Measurements from ENCODE around the gene GMPR. TPM values are rescaled to one million over a fixed set of nuclear protein-coding genes. Genes with fewer than 3 reads are reported as not detected.

Gene GMPR
- total RNA-seq, 1 experiment from 2014 or later = 24.0 TPM

GRCh38 chr6:16319813-16320532, 81.6 kb downstream of the GMPR start:
- Histone ChIP-seq H3K4me3 (replicated peaks in 1 of 2; ENCODE audit: low read depth in 1 of 2, low read length in 2 of 2) (peak overlapping the region; percentile 8 to 48), H3K9me2 (ENCODE audit: insufficient read depth) (no peaks in the 10 kb centered on the region), H3K4me2 (ENCODE audit: low read length) (peak overlapping the region; percentile 86), H3K9me3 (ENCODE audit: control insufficient read depth in 1 of 2, insufficient read depth in 1 of 2, low read depth in 1 of 2, low read length in 2 of 2) (no peaks in the 10 kb centered on the region), H4K20me1 (ENCODE audit: insufficient read depth) (no peaks in the 10 kb centered on the region), H3K36me3 (ENCODE audit: control insufficient read depth in 1 of 2, insufficient read depth in 2 of 2, low read length in 2 of 2) (no peaks in the 10 kb centered on the region), H3K27me3 (ENCODE audit: insufficient read depth, low read length) (no peaks in the 10 kb centered on the region), H2AFZ (ENCODE audit: low read depth, low read length, poor library complexity, severe bottlenecking) (peak overlapping the region; percentile 52), H3K9ac (ENCODE audit: low read length) (peak overlapping the region; percentile 48), H3K79me2 (ENCODE audit: insufficient read depth, low read length) (no peaks in the 10 kb centered on the region), H3K4me1 (ENCODE audit: control insufficient read depth in 1 of 2, insufficient read depth in 2 of 2, low read length in 2 of 2) (peaks cover 49 to 73% of the 10 kb centered on the region in 2 experiments), H3K27ac (ENCODE audit: low read depth, low read length) (peak overlapping the region; percentile 65)
- ChIA-PET CTCF (interaction anchor here (0.9 to 1.7 kb wide), 3 partner anchors 13 to 766 kb away, joined by 3 to 4 read pairs (median 3); no protein-coding TSS in a partner anchor), RAD21 (ENCODE audit: low non-redundant PET in 1 of 2, low total read pairs in 2 of 2, uncharacterized antibody in 2 of 2, unreplicated experiment in 2 of 2) (interaction anchor here in 1 of 2 experiments (0.7 kb wide), 1 partner anchor 979 kb away, joined by 3 read pairs; no protein-coding TSS in a partner anchor), POLR2A (no interaction called here)
- ATAC-seq (peak; percentile 74), DNase-seq (ENCODE audit: low read depth, low spot score) (peak; percentile 59)
- BruUV-seq (replicated peaks) = no TSS peak
- intact Hi-C loops (cut with micrococcal nuclease) = no loop called here
- no peak for TF ChIP-seq ELF1 (IDR thresholded peaks at IDR 0.05; ENCODE audit: borderline replicate concordance, low read depth)
- TF ChIP-seq JUND (IDR thresholded peaks at IDR 0.05) = peak; percentile 73
- TF ChIP-seq FOSL1 (IDR thresholded peaks at IDR 0.05; ENCODE audit: low read depth) = peak; percentile 79
- TF ChIP-seq CTCF (IDR thresholded peaks at IDR 0.05 in 2 of 3, conservative IDR thresholded peaks at IDR 0.05 in 1 of 3; ENCODE audit: borderline replicate concordance in 1 of 3, insufficient read depth in 1 of 3, low read depth in 2 of 3, low read length in 2 of 3) = no peak
- TF ChIP-seq RAD21 (IDR thresholded peaks at IDR 0.05; ENCODE audit: low read depth) = no peak
- TF ChIP-seq ATF3 (IDR thresholded peaks at IDR 0.05) = no peak
- 0 out of 2 replicates have a peak, but pooled peaks have one; percentile 51 for TF ChIP-seq CBX3 (IDR thresholded peaks at IDR 0.05; ENCODE audit: low read depth)
- no peak for TF ChIP-seq POLR2A (IDR thresholded peaks at IDR 0.05; ENCODE audit: borderline replicate concordance, extremely low read depth, insufficient read depth, insufficient read length)
- TF ChIP-seq YY1 (IDR thresholded peaks at IDR 0.05; ENCODE audit: extremely low read depth, insufficient replicate concordance, low read depth, low read length) = no peak
- TF ChIP-seq SP1 (IDR thresholded peaks at IDR 0.05; ENCODE audit: low read depth) = peak; percentile 50; the same call in 1 of the 2 replicates
- TF ChIP-seq SIN3A (IDR thresholded peaks at IDR 0.05; ENCODE audit: low read depth) = peak; percentile 59; the same call in 1 of the 2 replicates
- no peak for TF ChIP-seq TCF7L2 (IDR thresholded peaks at IDR 0.05; ENCODE audit: borderline replicate concordance, extremely low read depth, insufficient read depth, insufficient read length)
- TF ChIP-seq MAX (IDR thresholded peaks at IDR 0.05) = peak; percentile 46; the same call in 1 of the 2 replicates
- no peak for TF ChIP-seq SRF (IDR thresholded peaks at IDR 0.05; ENCODE audit: low read depth)
- TF ChIP-seq POLR2AphosphoS5 (IDR thresholded peaks at IDR 0.05; ENCODE audit: low read depth, low read length) = 0 out of 2 replicates have a peak, but pooled peaks have one; percentile 41
- no peak for TF ChIP-seq ZNF274 (IDR thresholded peaks at IDR 0.05; ENCODE audit: low read depth, low read length)
- peak; percentile 78 for TF ChIP-seq EGR1 (IDR thresholded peaks at IDR 0.05; ENCODE audit: low read depth)
- TF ChIP-seq ZFX (IDR thresholded peaks at IDR 0.05) = no peak
- no peak for TF ChIP-seq EZH2phosphoT487 (IDR thresholded peaks at IDR 0.05; ENCODE audit: borderline replicate concordance)
- TF ChIP-seq REST (IDR thresholded peaks at IDR 0.05; ENCODE audit: low read depth) = no peak
